ENCODE results near the gene SAMD3. TPM values are rescaled to one million over a fixed set of nuclear protein-coding genes. Genes with fewer than 3 reads are reported as not detected.

Gene SAMD3
- total RNA-seq, 1 donor from 2014 or later = 57.6 TPM

Other genes with a start within 250 kb of the SAMD3 start
- 8.3 and 15.5 TPM in 2 replicates for gene L3MBTL3, start 204.4 kb downstream of the SAMD3 start, total RNA-seq
- 7.4 and 7.8 TPM in 2 replicates for gene TMEM200A, start 143.1 kb upstream of the SAMD3 start, total RNA-seq